ENCODE measurements around the gene PTPRQ.

PTPRQ gene

GRCh38 chr12:80441921-80442320, 2.1 kb upstream of the PTPRQ start:
- Histone ChIP-seq H3K4me1 (ENCODE audit: low read length) (no peaks in the 10 kb centered on the region), H3K27ac (ENCODE audit: low read length) (no peak overlapping the region), H3F3A (ENCODE audit: insufficient read depth, low read length) (no peaks in the 10 kb centered on the region), H3K27me3 (replicated peaks; ENCODE audit: insufficient read depth, low read length) (no peaks in the 10 kb centered on the region), H3K9me3 (replicated peaks; ENCODE audit: insufficient read depth, low read length) (no peaks in the 10 kb centered on the region), H3K4me3 (ENCODE audit: low read length) (no peak overlapping the region), H3K4me2 (ENCODE audit: low read depth, low read length) (no peak overlapping the region), H3K9me2 (replicated peaks; ENCODE audit: insufficient read depth, low read length) (no peaks in the 10 kb centered on the region), H2AFZ (ENCODE audit: low read length) (no peak overlapping the region), H3K36me3 (replicated peaks; ENCODE audit: insufficient read depth, low read length) (no peaks in the 10 kb centered on the region), H3K9ac (ENCODE audit: low read length) (no peak overlapping the region), H3K79me2 (ENCODE audit: low read length) (no peaks in the 10 kb centered on the region), H4K20me1 (ENCODE audit: insufficient read depth, low read length) (no peaks in the 10 kb centered on the region)
- TF ChIP-seq EZH2phosphoT487 (IDR thresholded peaks at IDR 0.05; ENCODE audit: low read length) (no peak), CTCF (IDR thresholded peaks at IDR 0.05; ENCODE audit: low read length) (no peak), EZH2 (optimal IDR thresholded peaks at IDR 0.05; ENCODE audit: low read depth, low read length) (no peak)
- DNase-seq, result no peak

- H2AFZ ChIP-seq (ENCODE audit: low read length), result no peak overlapping the region
These were observed 1.4 kb upstream of the PTPRQ start for GRCh38 chr12:80442426-80443222.

GRCh38 chr12:80445083-80445793, 1.2 kb downstream of the PTPRQ start:
- no peak for DNase-seq
- Histone ChIP-seq H4K20me1 (ENCODE audit: insufficient read depth, low read length) (no peaks in the 10 kb centered on the region), H3K79me2 (ENCODE audit: low read length) (no peaks in the 10 kb centered on the region), H3K27ac (ENCODE audit: low read length) (no peak overlapping the region), H3K9me2 (replicated peaks; ENCODE audit: insufficient read depth, low read length) (no peaks in the 10 kb centered on the region), H3K9ac (ENCODE audit: low read length) (no peak overlapping the region), H3K27me3 (replicated peaks; ENCODE audit: insufficient read depth, low read length) (no peaks in the 10 kb centered on the region), H3K4me2 (ENCODE audit: low read depth, low read length) (no peak overlapping the region), H2AFZ (ENCODE audit: low read length) (no peak overlapping the region), H3K36me3 (replicated peaks; ENCODE audit: insufficient read depth, low read length) (no peaks in the 10 kb centered on the region), H3F3A (ENCODE audit: insufficient read depth, low read length) (no peaks in the 10 kb centered on the region), H3K4me1 (ENCODE audit: low read length) (no peaks in the 10 kb centered on the region), H3K4me3 (ENCODE audit: low read length) (no peak overlapping the region), H3K9me3 (replicated peaks; ENCODE audit: insufficient read depth, low read length) (no peaks in the 10 kb centered on the region)
- TF ChIP-seq EZH2 (optimal IDR thresholded peaks at IDR 0.05; ENCODE audit: low read depth, low read length), result no peak
- TF ChIP-seq CTCF (IDR thresholded peaks at IDR 0.05; ENCODE audit: low read length), result no peak
- no peak for TF ChIP-seq EZH2phosphoT487 (IDR thresholded peaks at IDR 0.05; ENCODE audit: low read length)

More at GRCh38 chr12:80442426-80443222, 1.4 kb upstream of the PTPRQ start:
- Histone ChIP-seq H3K27ac (ENCODE audit: low read length) (no peak overlapping the region), H3F3A (ENCODE audit: insufficient read depth, low read length) (no peaks in the 10 kb centered on the region), H3K36me3 (replicated peaks; ENCODE audit: insufficient read depth, low read length) (no peaks in the 10 kb centered on the region), H3K4me3 (ENCODE audit: low read length) (no peak overlapping the region), H3K79me2 (ENCODE audit: low read length) (no peaks in the 10 kb centered on the region), H3K9ac (ENCODE audit: low read length) (no peak overlapping the region), H3K9me2 (replicated peaks; ENCODE audit: insufficient read depth, low read length) (no peaks in the 10 kb centered on the region), H3K4me2 (ENCODE audit: low read depth, low read length) (no peak overlapping the region), H3K27me3 (replicated peaks; ENCODE audit: insufficient read depth, low read length) (no peaks in the 10 kb centered on the region), H4K20me1 (ENCODE audit: insufficient read depth, low read length) (no peaks in the 10 kb centered on the region), H3K9me3 (replicated peaks; ENCODE audit: insufficient read depth, low read length) (no peaks in the 10 kb centered on the region), H3K4me1 (ENCODE audit: low read length) (no peaks in the 10 kb centered on the region)
- DNase-seq, result no peak
- TF ChIP-seq EZH2phosphoT487 (IDR thresholded peaks at IDR 0.05; ENCODE audit: low read length) (no peak), CTCF (IDR thresholded peaks at IDR 0.05; ENCODE audit: low read length) (no peak), EZH2 (optimal IDR thresholded peaks at IDR 0.05; ENCODE audit: low read depth, low read length) (no peak)

All from MM.1S (cell line).